ENCODE results near the gene ARL6IP4. TPM values are rescaled to one million over a fixed set of nuclear protein-coding genes. Genes with fewer than 3 reads are reported as not detected.
"Not testable (repeated sequence)": the region's sequence is repeated elsewhere in the genome, so short reads cannot be mapped to it uniquely, and the experiment has no call there.

Gene ARL6IP4
- total RNA-seq, 1 experiment from 2014 or later, result 189 TPM

DNA sequence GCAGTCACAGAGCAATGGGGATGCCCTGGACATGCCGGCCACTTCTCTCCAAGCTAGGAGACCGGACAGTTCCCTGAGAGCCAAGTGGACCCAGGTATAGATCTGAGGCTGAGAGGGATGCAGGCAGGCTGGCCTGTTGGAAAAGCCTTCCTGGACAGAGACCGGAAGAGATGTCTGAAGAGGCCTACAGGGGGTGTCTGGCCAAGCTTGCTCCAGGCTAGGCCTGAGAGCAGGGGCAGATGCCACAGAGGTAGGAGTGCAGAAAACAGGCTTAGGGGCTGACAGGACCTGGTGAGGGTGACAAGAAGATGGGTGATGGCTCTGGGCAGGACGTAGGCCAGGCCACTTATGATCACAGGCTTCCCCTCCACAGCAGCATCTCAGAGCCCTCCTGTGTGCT lies 30.2 kb downstream of the ARL6IP4 start:
- CTCF ChIA-PET, result no interaction called here
- no peak for DNase-seq (ENCODE audit: low spot score)
- H3K36me3 ChIP-seq (ENCODE audit: insufficient read depth, low read length, poor library complexity, severe bottlenecking), result no peaks in the 10 kb centered on the region
- intact Hi-C loops (cut with micrococcal nuclease; ENCODE audit: unreplicated experiment), result no loop called here
- no peak overlapping the region for H3K27ac ChIP-seq (ENCODE audit: low read depth, low read length, poor library complexity, severe bottlenecking)
- no peaks in the 10 kb centered on the region for H3K27me3 ChIP-seq (replicated peaks; ENCODE audit: insufficient read depth, low read depth, low read length, poor library complexity)
- no peak for TF ChIP-seq EZH2 (IDR thresholded peaks at IDR 0.05; ENCODE audit: borderline replicate concordance, low read depth, low read length, poor library complexity, severe bottlenecking)
- TF ChIP-seq, protein P1, sequence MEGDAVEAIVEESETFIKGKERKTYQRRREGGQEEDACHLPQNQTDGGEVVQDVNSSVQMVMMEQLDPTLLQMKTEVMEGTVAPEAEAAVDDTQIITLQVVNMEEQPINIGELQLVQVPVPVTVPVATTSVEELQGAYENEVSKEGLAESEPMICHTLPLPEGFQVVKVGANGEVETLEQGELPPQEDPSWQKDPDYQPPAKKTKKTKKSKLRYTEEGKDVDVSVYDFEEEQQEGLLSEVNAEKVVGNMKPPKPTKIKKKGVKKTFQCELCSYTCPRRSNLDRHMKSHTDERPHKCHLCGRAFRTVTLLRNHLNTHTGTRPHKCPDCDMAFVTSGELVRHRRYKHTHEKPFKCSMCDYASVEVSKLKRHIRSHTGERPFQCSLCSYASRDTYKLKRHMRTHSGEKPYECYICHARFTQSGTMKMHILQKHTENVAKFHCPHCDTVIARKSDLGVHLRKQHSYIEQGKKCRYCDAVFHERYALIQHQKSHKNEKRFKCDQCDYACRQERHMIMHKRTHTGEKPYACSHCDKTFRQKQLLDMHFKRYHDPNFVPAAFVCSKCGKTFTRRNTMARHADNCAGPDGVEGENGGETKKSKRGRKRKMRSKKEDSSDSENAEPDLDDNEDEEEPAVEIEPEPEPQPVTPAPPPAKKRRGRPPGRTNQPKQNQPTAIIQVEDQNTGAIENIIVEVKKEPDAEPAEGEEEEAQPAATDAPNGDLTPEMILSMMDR (conservative IDR thresholded peaks at IDR 0.05; ENCODE audit: low read depth, low read length), result no peak
- no peaks in the 10 kb centered on the region for H3K4me1 ChIP-seq (ENCODE audit: insufficient read depth, low read length, poor library complexity, severe bottlenecking)
- BruUV-seq (replicated peaks), result no TSS peak
- H3K9me3 ChIP-seq (ENCODE audit: low read depth, low read length, poor library complexity, severe bottlenecking), result no peaks in the 10 kb centered on the region
- POLR2A ChIA-PET (ENCODE audit: low non-redundant PET), result interaction anchor here (0.5 kb wide), 1 partner anchor 157 kb away, joined by 4 read pairs; no protein-coding TSS in a partner anchor
- no peak overlapping the region for H3K4me3 ChIP-seq (ENCODE audit: low read depth, low read length, poor library complexity, severe bottlenecking)

DNA sequence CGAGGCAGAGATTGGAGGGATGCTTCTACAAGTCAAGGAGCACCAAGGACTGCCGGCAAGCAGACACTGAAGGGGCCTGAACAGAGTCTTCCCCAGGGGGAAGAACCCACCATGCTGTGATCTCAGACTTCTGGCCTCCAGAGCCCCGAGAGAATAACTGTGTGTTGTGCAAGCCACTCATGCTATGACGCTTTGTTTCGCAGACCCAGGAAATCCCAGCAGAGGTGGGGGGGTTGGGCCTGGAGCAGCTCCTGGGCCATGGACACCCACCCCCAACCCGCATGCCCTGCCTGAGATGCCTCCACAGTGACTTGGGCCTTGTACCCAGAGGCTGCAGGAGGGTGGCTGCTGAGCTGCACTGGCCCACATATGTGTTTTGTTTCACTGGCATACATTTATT lies 31.2 kb downstream of the ARL6IP4 start:
- DNase-seq (ENCODE audit: low spot score), result no peak
- Histone ChIP-seq H3K27ac (ENCODE audit: low read depth, low read length, poor library complexity, severe bottlenecking) (no peak overlapping the region), H3K4me3 (ENCODE audit: low read depth, low read length, poor library complexity, severe bottlenecking) (no peak overlapping the region), H3K36me3 (ENCODE audit: insufficient read depth, low read length, poor library complexity, severe bottlenecking) (no peaks in the 10 kb centered on the region), H3K4me1 (ENCODE audit: insufficient read depth, low read length, poor library complexity, severe bottlenecking) (no peaks in the 10 kb centered on the region), H3K9me3 (ENCODE audit: low read depth, low read length, poor library complexity, severe bottlenecking) (no peaks in the 10 kb centered on the region), H3K27me3 (replicated peaks; ENCODE audit: insufficient read depth, low read depth, low read length, poor library complexity) (no peaks in the 10 kb centered on the region)
- CTCF ChIA-PET, result no interaction called here
- TF ChIP-seq, protein P1 (conservative IDR thresholded peaks at IDR 0.05; ENCODE audit: low read depth, low read length), result no peak
- no peak for TF ChIP-seq EZH2 (IDR thresholded peaks at IDR 0.05; ENCODE audit: borderline replicate concordance, low read depth, low read length, poor library complexity, severe bottlenecking)
- POLR2A ChIA-PET (ENCODE audit: low non-redundant PET), result no interaction called here
- intact Hi-C loops (cut with micrococcal nuclease; ENCODE audit: unreplicated experiment), result no loop called here
- no TSS peak for BruUV-seq (replicated peaks)

DNA sequence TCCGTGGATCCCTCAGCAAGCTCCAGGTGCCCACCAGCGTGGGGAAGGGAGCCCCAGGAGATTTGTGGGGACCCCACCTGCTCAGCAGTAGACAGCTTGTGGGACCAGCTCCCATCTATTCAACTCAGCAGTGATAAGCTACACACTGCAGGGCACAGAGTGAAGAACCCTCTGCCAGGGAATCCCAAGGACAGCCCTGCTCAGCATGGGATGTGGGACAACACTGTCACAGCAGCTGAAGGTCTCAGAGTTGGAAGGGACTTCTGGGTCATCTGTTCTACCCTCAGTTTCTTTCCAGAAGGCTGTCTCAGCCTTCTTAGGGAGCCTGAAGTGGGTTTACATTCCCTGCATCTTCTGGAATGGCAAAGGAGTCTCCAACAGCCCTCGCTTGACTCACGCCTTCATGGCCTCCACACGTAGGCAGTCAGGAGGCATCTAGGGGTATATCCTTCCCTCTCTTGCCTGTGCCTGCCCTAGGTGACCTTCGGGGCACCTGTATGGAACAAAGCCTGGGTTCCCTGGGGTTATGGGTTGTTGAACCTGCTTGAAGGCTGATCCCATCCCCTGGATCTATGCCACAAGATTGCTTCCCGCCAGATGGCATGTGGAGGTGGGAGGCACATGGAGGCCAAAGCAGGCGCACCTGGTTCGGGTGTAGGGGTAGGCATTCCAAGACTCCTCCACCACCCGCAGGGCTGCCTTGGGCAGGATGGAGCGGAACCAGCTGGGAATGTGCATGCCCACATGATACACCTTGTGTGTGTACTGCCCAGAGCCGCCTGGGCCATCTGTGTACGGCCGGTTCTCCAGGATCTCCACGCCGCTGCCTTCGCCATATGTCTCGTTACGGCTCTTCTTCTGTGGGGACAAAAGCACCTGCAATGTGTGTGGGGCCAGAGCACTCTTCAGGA lies 33.0 kb downstream of the ARL6IP4 start:
- Histone ChIP-seq H3K9me3 (ENCODE audit: low read depth, low read length, poor library complexity, severe bottlenecking) (no peaks in the 10 kb centered on the region), H3K4me1 (ENCODE audit: insufficient read depth, low read length, poor library complexity, severe bottlenecking) (no peaks in the 10 kb centered on the region), H3K27me3 (replicated peaks; ENCODE audit: insufficient read depth, low read depth, low read length, poor library complexity) (no peaks in the 10 kb centered on the region), H3K36me3 (ENCODE audit: insufficient read depth, low read length, poor library complexity, severe bottlenecking) (no peaks in the 10 kb centered on the region), H3K27ac (ENCODE audit: low read depth, low read length, poor library complexity, severe bottlenecking) (no peak overlapping the region), H3K4me3 (ENCODE audit: low read depth, low read length, poor library complexity, severe bottlenecking) (no peak overlapping the region)
- POLR2A ChIA-PET (ENCODE audit: low non-redundant PET), result no interaction called here
- intact Hi-C loops (cut with micrococcal nuclease; ENCODE audit: unreplicated experiment), result no loop called here
- BruUV-seq (replicated peaks), result no TSS peak
- no peak for DNase-seq (ENCODE audit: low spot score)
- TF ChIP-seq, protein P1 (conservative IDR thresholded peaks at IDR 0.05; ENCODE audit: low read depth, low read length), result no peak
- TF ChIP-seq EZH2 (IDR thresholded peaks at IDR 0.05; ENCODE audit: borderline replicate concordance, low read depth, low read length, poor library complexity, severe bottlenecking), result no peak
- CTCF ChIA-PET, result no interaction called here

DNA sequence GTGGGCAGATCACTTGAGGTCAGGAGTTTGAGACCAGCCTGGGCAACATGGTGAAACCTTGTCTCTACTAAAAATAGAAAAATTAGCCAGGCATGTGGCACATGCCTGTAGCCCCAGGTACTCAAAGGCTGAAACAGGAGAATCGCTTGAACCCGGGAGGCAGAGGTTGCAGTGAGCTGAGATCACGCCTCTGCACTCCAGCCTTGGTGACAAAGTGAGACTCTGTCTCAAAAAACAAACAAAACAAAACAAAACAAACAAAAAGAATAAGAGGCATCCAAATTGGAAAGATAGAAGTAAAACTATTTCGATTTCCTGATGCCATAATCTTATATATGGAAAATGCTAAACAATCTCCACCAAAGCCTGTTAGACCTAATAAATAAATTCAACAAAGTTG lies 34.0 kb downstream of the ARL6IP4 start:
- intact Hi-C loops (cut with micrococcal nuclease; ENCODE audit: unreplicated experiment), result not testable (repeated sequence)

More for the DNA sequence above, 34.0 kb downstream of the ARL6IP4 start:
- H3K27me3 ChIP-seq (replicated peaks; ENCODE audit: insufficient read depth, low read depth, low read length, poor library complexity); H3K4me3 ChIP-seq (ENCODE audit: low read depth, low read length, poor library complexity, severe bottlenecking); H3K4me1 ChIP-seq (ENCODE audit: insufficient read depth, low read length, poor library complexity, severe bottlenecking); H3K9me3 ChIP-seq (ENCODE audit: low read depth, low read length, poor library complexity, severe bottlenecking); CTCF ChIA-PET; POLR2A ChIA-PET (ENCODE audit: low non-redundant PET); BruUV-seq (replicated peaks); H3K27ac ChIP-seq (ENCODE audit: low read depth, low read length, poor library complexity, severe bottlenecking); H3K36me3 ChIP-seq (ENCODE audit: insufficient read depth, low read length, poor library complexity, severe bottlenecking); DNase-seq (ENCODE audit: low spot score): not testable (repeated sequence)

Measured in A673 (cell line).